ENCODE results near the gene GNA12. TPM values are rescaled to one million over a fixed set of nuclear protein-coding genes. Genes with fewer than 3 reads are reported as not detected.

GNA12 gene
- total and polyA plus RNA-seq, 9 of the 15 experiments (the other 6 are each of a cell fraction or from before 2014, with no cell fraction given), result 0.65 to 32.7 (median 9.6) TPM

DNA sequence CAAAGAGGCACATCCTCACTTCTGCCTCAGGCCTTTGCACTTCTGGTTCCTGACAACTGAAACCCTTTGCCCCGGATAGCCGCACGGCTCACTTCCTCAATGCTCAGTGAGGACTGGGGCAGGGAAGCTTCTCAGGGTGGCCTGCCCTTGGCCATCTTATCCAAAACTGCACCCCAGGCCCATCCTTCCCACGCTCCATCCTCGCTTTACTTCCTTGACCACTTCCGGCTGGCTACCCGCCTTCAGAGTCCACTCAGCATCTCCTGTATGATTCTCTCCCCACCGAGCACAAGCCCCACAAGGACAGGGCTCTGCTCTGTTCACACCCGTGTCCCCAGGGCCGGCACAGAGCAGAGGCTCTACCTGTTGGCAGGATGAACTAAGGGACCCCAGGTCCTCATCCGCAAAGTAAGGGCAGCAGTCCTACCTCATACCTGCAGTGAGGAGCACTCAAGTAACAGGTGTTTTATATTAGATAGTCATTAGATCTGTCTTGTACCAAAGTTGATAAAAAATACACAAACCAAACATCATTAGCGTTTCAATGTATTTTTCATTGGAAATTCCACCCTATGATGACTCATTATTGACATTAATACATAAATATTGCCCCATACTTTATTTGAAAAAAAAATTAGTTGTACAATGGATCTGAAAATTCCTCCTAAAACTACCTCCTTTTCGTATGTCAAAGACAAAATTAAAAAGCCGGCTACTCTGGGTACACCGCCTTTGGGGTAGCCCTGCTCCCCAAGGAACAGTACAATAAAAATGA lies 35.0 kb downstream of the GNA12 start (continued):
- TF ChIP-seq, protein P1, sequence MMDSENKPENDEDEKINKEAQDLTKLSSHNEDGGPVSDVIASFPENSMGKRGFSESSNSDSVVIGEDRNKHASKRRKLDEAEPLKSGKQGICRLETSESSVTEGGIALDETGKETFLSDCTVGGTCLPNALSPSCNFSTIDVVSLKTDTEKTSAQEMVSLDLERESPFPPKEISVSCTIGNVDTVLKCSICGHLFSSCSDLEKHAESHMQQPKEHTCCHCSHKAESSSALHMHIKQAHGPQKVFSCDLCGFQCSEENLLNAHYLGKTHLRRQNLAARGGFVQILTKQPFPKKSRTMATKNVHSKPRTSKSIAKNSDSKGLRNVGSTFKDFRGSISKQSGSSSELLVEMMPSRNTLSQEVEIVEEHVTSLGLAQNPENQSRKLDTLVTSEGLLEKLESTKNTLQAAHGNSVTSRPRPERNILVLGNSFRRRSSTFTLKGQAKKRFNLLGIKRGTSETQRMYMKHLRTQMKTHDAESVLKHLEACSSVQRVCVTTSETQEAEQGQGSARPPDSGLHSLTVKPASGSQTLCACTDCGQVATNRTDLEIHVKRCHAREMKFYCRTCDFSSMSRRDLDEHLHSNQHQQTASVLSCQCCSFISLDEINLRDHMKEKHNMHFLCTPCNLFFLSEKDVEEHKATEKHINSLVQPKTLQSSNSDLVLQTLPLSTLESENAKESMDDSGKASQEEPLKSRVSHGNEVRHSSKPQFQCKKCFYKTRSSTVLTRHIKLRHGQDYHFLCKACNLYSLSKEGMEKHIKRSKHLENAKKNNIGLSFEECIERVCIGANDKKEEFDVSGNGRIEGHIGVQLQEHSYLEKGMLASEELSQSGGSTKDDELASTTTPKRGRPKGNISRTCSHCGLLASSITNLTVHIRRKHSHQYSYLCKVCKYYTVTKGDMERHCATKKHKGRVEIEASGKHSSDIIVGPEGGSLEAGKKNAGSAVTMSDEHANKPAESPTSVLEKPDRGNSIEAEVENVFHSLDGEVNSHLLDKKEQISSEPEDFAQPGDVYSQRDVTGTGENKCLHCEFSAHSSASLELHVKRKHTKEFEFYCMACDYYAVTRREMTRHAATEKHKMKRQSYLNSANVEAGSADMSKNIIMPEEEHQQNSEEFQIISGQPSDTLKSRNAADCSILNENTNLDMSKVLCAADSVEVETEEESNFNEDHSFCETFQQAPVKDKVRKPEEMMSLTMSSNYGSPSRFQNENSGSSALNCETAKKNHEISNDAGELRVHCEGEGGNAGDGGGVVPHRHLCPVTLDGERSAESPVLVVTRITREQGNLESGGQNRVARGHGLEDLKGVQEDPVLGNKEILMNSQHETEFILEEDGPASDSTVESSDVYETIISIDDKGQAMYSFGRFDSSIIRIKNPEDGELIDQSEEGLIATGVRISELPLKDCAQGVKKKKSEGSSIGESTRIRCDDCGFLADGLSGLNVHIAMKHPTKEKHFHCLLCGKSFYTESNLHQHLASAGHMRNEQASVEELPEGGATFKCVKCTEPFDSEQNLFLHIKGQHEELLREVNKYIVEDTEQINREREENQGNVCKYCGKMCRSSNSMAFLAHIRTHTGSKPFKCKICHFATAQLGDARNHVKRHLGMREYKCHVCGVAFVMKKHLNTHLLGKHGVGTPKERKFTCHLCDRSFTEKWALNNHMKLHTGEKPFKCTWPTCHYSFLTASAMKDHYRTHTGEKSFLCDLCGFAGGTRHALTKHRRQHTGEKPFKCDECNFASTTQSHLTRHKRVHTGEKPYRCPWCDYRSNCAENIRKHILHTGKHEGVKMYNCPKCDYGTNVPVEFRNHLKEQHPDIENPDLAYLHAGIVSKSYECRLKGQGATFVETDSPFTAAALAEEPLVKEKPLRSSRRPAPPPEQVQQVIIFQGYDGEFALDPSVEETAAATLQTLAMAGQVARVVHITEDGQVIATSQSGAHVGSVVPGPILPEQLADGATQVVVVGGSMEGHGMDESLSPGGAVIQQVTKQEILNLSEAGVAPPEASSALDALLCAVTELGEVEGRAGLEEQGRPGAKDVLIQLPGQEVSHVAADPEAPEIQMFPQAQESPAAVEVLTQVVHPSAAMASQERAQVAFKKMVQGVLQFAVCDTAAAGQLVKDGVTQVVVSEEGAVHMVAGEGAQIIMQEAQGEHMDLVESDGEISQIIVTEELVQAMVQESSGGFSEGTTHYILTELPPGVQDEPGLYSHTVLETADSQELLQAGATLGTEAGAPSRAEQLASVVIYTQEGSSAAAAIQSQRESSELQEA (IDR thresholded peaks at IDR 0.05; ENCODE audit: low read depth), result no peak
- TF ChIP-seq SP2 (IDR thresholded peaks at IDR 0.05; ENCODE audit: extremely low read depth, low read depth, low read length, poor library complexity, severe bottlenecking) (no peak), DIDO1 (tag; IDR thresholded peaks at IDR 0.05; ENCODE audit: low read depth) (no peak), PYGO2 (tag; IDR thresholded peaks at IDR 0.05) (no peak), ZNF174 (CRISPR knock-in tag; IDR thresholded peaks at IDR 0.05) (no peak), ZNF239 (CRISPR knock-in tag; IDR thresholded peaks at IDR 0.05) (no peak), PCBP2 (IDR thresholded peaks at IDR 0.05; ENCODE audit: low read depth, low read length, poor library complexity, severe bottlenecking) (no peak), ELF4 (CRISPR knock-in tag; IDR thresholded peaks at IDR 0.05) (no peak), TFAM (CRISPR knock-in tag; conservative IDR thresholded peaks at IDR 0.05) (no peak), KDM1A (IDR thresholded peaks at IDR 0.05) (no peak), FOXP1 (CRISPR knock-in tag; IDR thresholded peaks at IDR 0.05) (no peak), MCM3 (IDR thresholded peaks at IDR 0.05) (no peak), CBFA2T2 (conservative IDR thresholded peaks at IDR 0.05) (no peak), TEAD1 (CRISPR knock-in tag; IDR thresholded peaks at IDR 0.05) (no peak)
- TF ChIP-seq, protein P2, sequence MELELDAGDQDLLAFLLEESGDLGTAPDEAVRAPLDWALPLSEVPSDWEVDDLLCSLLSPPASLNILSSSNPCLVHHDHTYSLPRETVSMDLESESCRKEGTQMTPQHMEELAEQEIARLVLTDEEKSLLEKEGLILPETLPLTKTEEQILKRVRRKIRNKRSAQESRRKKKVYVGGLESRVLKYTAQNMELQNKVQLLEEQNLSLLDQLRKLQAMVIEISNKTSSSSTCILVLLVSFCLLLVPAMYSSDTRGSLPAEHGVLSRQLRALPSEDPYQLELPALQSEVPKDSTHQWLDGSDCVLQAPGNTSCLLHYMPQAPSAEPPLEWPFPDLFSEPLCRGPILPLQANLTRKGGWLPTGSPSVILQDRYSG (tag; conservative IDR thresholded peaks at IDR 0.05; ENCODE audit: low read depth), result no peak

Measured in K562 (cell line).